A549 (cell line): ENCODE data around the gene TFPI2. TPM values are rescaled to one million over a fixed set of nuclear protein-coding genes. Genes with fewer than 3 reads are reported as not detected.

Experiments
- ATAC-seq, 2 experiments: fragments of 200-7000 bp in 1 of 2; fragments of >200 bp in 1 of 2; cut with Nextera tagmentation in 1 of 2; cut with Tn5 transposase in 1 of 2; 3 replicates each; pipeline versions ENCODE4 v1.8.0 to v1.9.1; 2018 to 2020; ENCODE audit warnings: mild to moderate bottlenecking in 1 of 2, moderate library complexity in 1 of 2
- CTCF ChIA-PET: fragments of 300-600 bp; sonication (Branson Sonifier 250); formaldehyde crosslinking; extraction: SDS; loops from one replicate; lab custom pipeline; 2021; ENCODE audit warnings: antibody characterized with exemption, inconsistent platforms; lab: Yijun Ruan, JAX
- POLR2A ChIA-PET: fragments of 350-600 bp; formaldehyde crosslinking; extraction: SDS; loops from one replicate; lab custom pipeline; 2021; ENCODE audit warnings: antibody characterized with exemption, inconsistent platforms; lab: Yijun Ruan, JAX
- DNase-seq, 2 experiments: peaks; one replicate each; pipeline versions ENCODE4 v3.0.0 to v3.0.0-alpha.2; 2011 to 2016; ENCODE audit warnings: low read depth in 1 of 2, low spot score in 1 of 2
- FAIRE-seq: peaks from 2 replicates; lab custom pipeline; 2011; peaks lifted over from hg19 to GRCh38; lab: Jason Lieb, UNC
- H3K27ac ChIP-seq, 2 experiments: fragments of >200 bp; sonication (Bioruptor Twin); formaldehyde crosslinking; 3 replicates each; pipeline ENCODE4 v1.5.1; 2016 to 2017
- H3K4me1 ChIP-seq: fragments of >200 bp; sonication (Bioruptor Twin); formaldehyde crosslinking; 3 replicates; pipeline ENCODE4 v1.6.1; 2016
- H3K4me2 ChIP-seq: fragments of >200 bp; sonication (Bioruptor Twin); formaldehyde crosslinking; 3 replicates; pipeline ENCODE4 v1.6.1; 2016
- H3K4me3 ChIP-seq: fragments of >200 bp; sonication (Bioruptor Twin); formaldehyde crosslinking; 3 replicates; pipeline ENCODE4 v1.5.1; 2016
- H3K9me3 ChIP-seq: fragments of >200 bp; sonication (Bioruptor Twin); formaldehyde crosslinking; 3 replicates; pipeline ENCODE4 v1.6.1; 2016
- BHLHE40 ChIP-seq: IDR thresholded peaks from 2 replicates; pipeline ENCODE4 v1.6.1; 2012; ENCODE audit warnings: low read depth, low read length, inconsistent platforms
- CEBPB ChIP-seq, 2 experiments: fragments of >200 bp in 1 of 2; sonication (Bioruptor Twin) in 1 of 2; formaldehyde crosslinking in 1 of 2; IDR thresholded peaks; 2 replicates each; pipeline ENCODE4 v1.6.1; 2012 to 2016
- CHD2 ChIP-seq: fragments of 150-350 bp; IDR thresholded peaks from 2 replicates; pipeline ENCODE4 v1.6.1; 2014; ENCODE audit warnings: low read length; ENCODE audit not compliant: partially characterized antibody
- CHD4 ChIP-seq: fragments of 200-600 bp; sonication (generic); IDR thresholded peaks from 2 replicates; pipeline ENCODE4 v1.6.1; 2016; ENCODE audit warnings: antibody characterized with exemption, mild to moderate bottlenecking, borderline replicate concordance
- CTCF ChIP-seq: fragments of >200 bp; sonication (Bioruptor Twin); formaldehyde crosslinking; IDR thresholded peaks from 3 replicates; pipeline ENCODE4 v1.5.1; 2016
- FOSB ChIP-seq: fragments of 250-450 bp; sonication (Bioruptor Pico); IDR thresholded peaks from 2 replicates; pipeline ENCODE4 v1.5.0; 2020; ENCODE audit warnings: mild to moderate bottlenecking, moderate library complexity
- FOXS1 ChIP-seq: fragments of 250-450 bp; sonication (Bioruptor Pico); IDR thresholded peaks from 2 replicates; pipeline ENCODE4 v1.5.0; 2020; ENCODE audit warnings: mild to moderate bottlenecking, moderate library complexity
- GATA3 ChIP-seq: IDR thresholded peaks from 2 replicates; pipeline ENCODE4 v1.6.1; 2012; ENCODE audit warnings: borderline replicate concordance
- HEYL ChIP-seq: fragments of 250-450 bp; sonication (Bioruptor Pico); IDR thresholded peaks from 2 replicates; pipeline ENCODE4 v1.8.0; 2021; ENCODE audit warnings: mild to moderate bottlenecking, moderate library complexity
- HOXA7 ChIP-seq: fragments of 250-450 bp; sonication (Bioruptor Pico); IDR thresholded peaks from 2 replicates; pipeline ENCODE4 v1.5.0; 2020; ENCODE audit warnings: mild to moderate bottlenecking, moderate library complexity
- HOXB5 ChIP-seq: fragments of 250-450 bp; sonication (Bioruptor Pico); IDR thresholded peaks from 2 replicates; pipeline ENCODE4 v1.5.0; 2020; ENCODE audit warnings: mild to moderate bottlenecking, moderate library complexity
- MAX ChIP-seq: IDR thresholded peaks from 2 replicates; pipeline ENCODE4 v1.6.1; 2012
- MYC ChIP-seq: IDR thresholded peaks from 2 replicates; pipeline ENCODE4 v1.6.1; 2012; ENCODE audit warnings: mild to moderate bottlenecking, inconsistent platforms, low read length, improper control_type of control experiment, borderline replicate concordance
- NPAS2 ChIP-seq: fragments of 250-450 bp; sonication (Bioruptor Pico); IDR thresholded peaks from 2 replicates; pipeline ENCODE4 v1.8.0; 2022; ENCODE audit warnings: mild to moderate bottlenecking, moderate library complexity, borderline replicate concordance
- PBX3 ChIP-seq: IDR thresholded peaks from 2 replicates; pipeline ENCODE4 v1.6.1; 2012
- POLR2A ChIP-seq: IDR thresholded peaks from 2 replicates; pipeline ENCODE4 v1.6.1; 2012; ENCODE audit warnings: mild to moderate bottlenecking, low read length
- POLR2AphosphoS2 ChIP-seq: conservative IDR thresholded peaks from 2 replicates; pipeline ENCODE4 v1.6.1; 2012; ENCODE audit warnings: low read length, improper control_type of control experiment, inconsistent platforms
- RAD21 ChIP-seq, 2 experiments: fragments of >200 bp in 1 of 2; sonication (Bioruptor Twin) in 1 of 2; formaldehyde crosslinking in 1 of 2; IDR thresholded peaks in 1 of 2; conservative IDR thresholded peaks in 1 of 2; 2 replicates in 1 of 2; 3 replicates in 1 of 2; pipeline ENCODE4 v1.6.1; 2012 to 2018; ENCODE audit warnings: inconsistent platforms in 1 of 2
- REST ChIP-seq: fragments of 200-600 bp; sonication (generic); IDR thresholded peaks from 2 replicates; pipeline ENCODE4 v1.6.1; 2016; ENCODE audit warnings: antibody characterized with exemption, mild to moderate bottlenecking, moderate library complexity
- RFX5 ChIP-seq: fragments of 450-650 bp; IDR thresholded peaks from 2 replicates; pipeline ENCODE4 v1.7.1; 2014; ENCODE audit warnings: antibody characterized with exemption, mild to moderate bottlenecking, moderate library complexity
- SMC3 ChIP-seq: fragments of >200 bp; sonication (Bioruptor Twin); formaldehyde crosslinking; IDR thresholded peaks from 3 replicates; pipeline ENCODE4 v1.6.1; 2018; ENCODE audit warnings: inconsistent platforms
- TP53 ChIP-seq: fragments of 250-450 bp; sonication (Bioruptor Pico); IDR thresholded peaks from 2 replicates; pipeline ENCODE4 v1.5.0; 2021; ENCODE audit warnings: mild to moderate bottlenecking, moderate library complexity
- USF2 ChIP-seq: fragments of 450-650 bp; IDR thresholded peaks from 2 replicates; pipeline ENCODE4 v1.6.1; 2014; ENCODE audit warnings: antibody characterized with exemption
- ZFP36 ChIP-seq: fragments of 450-650 bp; IDR thresholded peaks from 2 replicates; pipeline ENCODE4 v1.6.1; 2014; ENCODE audit warnings: borderline replicate concordance; ENCODE audit not compliant: partially characterized antibody
- ZNF302 ChIP-seq: fragments of 250-450 bp; sonication (Bioruptor Pico); IDR thresholded peaks from 2 replicates; pipeline ENCODE4 v1.9.0; 2021; ENCODE audit warnings: inconsistent platforms, mild to moderate bottlenecking, moderate library complexity
- WGBS: methylation state at CpG from one replicate; pipeline ENCODE4 v1.1.6; 2017; ENCODE audit errors: missing lambda C conversion rate; 5-methylcytosine and 5-hydroxymethylcytosine counted together
- polyA plus RNA-seq, 4 experiments: library from polyadenylated mRNA; depleted of rRNA in 3 of 4; stranded (reverse); fragments of >200 nt; fragmentation: RNase III in 1 of 4; extraction: RNeasy Plus Mini Kit Qiagen cat#74134 plus additional on column Dnase treatment in 1 of 4; gene quantifications; 2 replicates in 3 of 4; 3 replicates in 1 of 4; pipeline ENCODE4 v1.2.3, GENCODE V29; 2011 to 2017

The TFPI2 gene
- polyA plus RNA-seq, 2 of the 4 experiments (the other 2 are of a cell fraction) = 156 to 172 TPM

GRCh38 chr7:93906267-93906666 is 15.7 kb upstream of the TFPI2 start, which contains the start of gene GNGT1:
Gene GNGT1 (plus strand): TSS chr7:93906567. CDS start chr7:93906747, 180 bp downstream.
- H3K27ac ChIP-seq = peak within 1 kb of the TSS; percentile 3 to 57; a peak in 4 of 6 replicates
- H3K9me3 ChIP-seq = no peaks in the 10 kb centered on the region
- no peak for ATAC-seq
- H3K4me2 ChIP-seq = peak within 1 kb of the TSS; percentile 33; the same call in 2 of the 3 replicates
- ChIA-PET CTCF (interaction anchor here (1.3 to 2.1 kb wide), 2 partner anchors 10 to 181 kb away, joined by 3 to 6 read pairs; no protein-coding TSS in a partner anchor), POLR2A (no interaction called here)
- TF ChIP-seq CTCF (no peak), GATA3 (no peak), ZFP36 (no peak), HOXA7 (CRISPR knock-in tag) (no peak), FOSB (CRISPR knock-in tag) (no peak), CEBPB (IDR thresholded peaks at IDR 0.05) (no peak), PBX3 (no peak), TP53 (CRISPR knock-in tag) (no peak), MYC (no peak), POLR2AphosphoS2 (no peak), BHLHE40 (no peak), POLR2A (no peak), MAX (no peak), RAD21 (conservative IDR thresholded peaks at IDR 0.05 in 1 of 2, IDR thresholded peaks at IDR 0.05 in 1 of 2) (no peak), ZNF302 (CRISPR knock-in tag) (no peak), HEYL (no peak), RFX5 (no peak)
- FAIRE-seq = no peak
- DNase-seq = no peak
- no peak within 1 kb of the TSS for H3K4me3 ChIP-seq
- peaks cover 41% of the 10 kb centered on the region for H3K4me1 ChIP-seq
- 79% methylated on average over 3 of the region's 3 CpGs for WGBS

- FAIRE-seq (peak; percentile 92), ATAC-seq (peak; percentile 39 to 82; a peak in 3 of 6 replicates), DNase-seq (peak in 1 of 2 experiments; percentile 74)
- whole genome bisulfite sequencing = 100% methylated on average over 1 of the region's 1 CpG
- ChIA-PET CTCF (interaction anchor here (0.6 to 4.1 kb wide), 15 partner anchors 12 to 345 kb away, joined by 3 to 45 read pairs (median 3); partner anchors contain the start of genes GNG11 and TFPI2), POLR2A (interaction anchor here (1.7 kb wide), 1 partner anchor 13 kb away, joined by 6 read pairs; the partner anchor contains the start of gene TFPI2)
- no peak for TF ChIP-seq BHLHE40
- no peak for TF ChIP-seq FOXS1 (CRISPR knock-in tag)
- peak; percentile 74 to 79 for TF ChIP-seq RAD21 (conservative IDR thresholded peaks at IDR 0.05 in 1 of 2, IDR thresholded peaks at IDR 0.05 in 1 of 2)
- TF ChIP-seq MYC = no peak
- no peak for TF ChIP-seq CHD2
- no peak for TF ChIP-seq HOXB5 (CRISPR knock-in tag)
- peak; percentile 75 for TF ChIP-seq CTCF
- TF ChIP-seq HEYL = no peak
- peak; percentile 65 for TF ChIP-seq SMC3
- no peak for TF ChIP-seq REST
- TF ChIP-seq CEBPB (IDR thresholded peaks at IDR 0.05) = no peak
- TF ChIP-seq USF2 = no peak
- no peak for TF ChIP-seq GATA3
- TF ChIP-seq CHD4 = no peak
- TF ChIP-seq ZNF302 (CRISPR knock-in tag) = no peak
- no peak for TF ChIP-seq NPAS2 (CRISPR knock-in tag)
- peak overlapping the region in 1 of 2 experiments; percentile 62; a peak in 3 of 6 replicates for H3K27ac ChIP-seq
- no peaks in the 10 kb centered on the region for H3K9me3 ChIP-seq
- no peak overlapping the region for H3K4me3 ChIP-seq
- H3K4me2 ChIP-seq = no peak overlapping the region
- peaks cover 25% of the 10 kb centered on the region for H3K4me1 ChIP-seq
Observed at GRCh38 chr7:93902777-93903423, 12.3 kb upstream of the TFPI2 start.
